Epithelial cell of esophagus (primary cell): ENCODE data around the gene PLAAT2.
"Not testable (repeated sequence)": the region's sequence is repeated elsewhere in the genome, so short reads cannot be mapped to it uniquely, and the experiment has no call there.

Experiments
- DNase-seq: peaks from one replicate; pipeline ENCODE4 v3.0.0; 2010; ENCODE audit warnings: low read depth
- H3K4me3 ChIP-seq: 2 replicates; pipeline ENCODE4 v1.5.1; 2011; ENCODE audit warnings: mild to moderate bottlenecking, low read length, control low read depth
- TF ChIP-seq, protein P1 (sequence below): IDR thresholded peaks from 2 replicates; pipeline ENCODE4 v1.5.1; 2011; ENCODE audit warnings: low read depth, mild to moderate bottlenecking, low read length, control low read depth, inconsistent platforms; ENCODE audit not compliant: insufficient read depth; ENCODE audit errors: missing control alignments

PLAAT2 gene

DNA sequence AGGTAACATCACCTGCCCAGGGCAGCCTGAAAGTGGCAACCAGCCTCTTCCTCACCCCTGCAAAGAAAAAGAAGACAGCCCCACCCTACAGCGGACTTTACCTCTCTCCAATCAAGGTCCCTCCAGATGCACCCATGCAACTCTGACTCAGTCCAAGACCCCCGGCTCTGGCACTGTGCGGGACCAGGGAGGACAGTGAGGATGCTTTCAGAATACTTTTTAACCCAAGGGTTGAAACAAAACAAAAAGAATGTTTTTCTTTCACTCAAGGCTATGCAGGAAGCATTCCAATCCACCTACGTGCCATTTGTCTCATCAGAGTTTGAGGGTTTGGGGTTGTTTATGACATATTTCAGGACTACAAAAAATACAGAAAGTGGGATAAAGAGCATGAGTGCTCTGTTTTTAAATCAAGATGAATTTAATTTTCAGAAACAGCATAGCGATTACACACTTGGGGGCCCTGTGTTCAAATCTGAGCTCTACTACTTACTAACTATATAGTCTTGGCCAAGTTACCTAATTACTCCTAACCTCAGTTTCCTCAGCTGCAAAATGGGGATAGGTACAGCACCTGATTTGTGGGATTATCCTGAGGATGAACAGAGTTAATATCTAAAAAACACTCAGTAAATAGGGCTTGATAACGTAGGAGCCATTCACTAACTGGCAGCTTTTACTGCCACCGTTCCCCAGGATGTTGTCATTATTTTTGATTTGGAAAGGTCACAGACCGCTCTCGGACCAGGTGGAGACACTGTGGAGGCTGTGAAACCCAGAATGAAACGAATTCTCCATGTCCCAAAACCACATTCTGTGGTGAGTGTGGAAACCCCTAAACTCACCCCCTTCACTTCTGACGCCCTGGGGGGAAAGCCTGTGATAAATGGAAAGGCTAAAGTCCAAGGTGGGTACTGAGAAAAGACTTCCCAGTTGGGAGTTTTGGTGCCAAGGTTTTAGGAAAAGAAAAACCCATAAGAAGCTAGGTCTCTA lies 45.5 kb upstream of the PLAAT2 start:
- peak; percentile 45 for DNase-seq
- H3K4me3 ChIP-seq, result no peak overlapping the region
- TF ChIP-seq, protein P1, sequence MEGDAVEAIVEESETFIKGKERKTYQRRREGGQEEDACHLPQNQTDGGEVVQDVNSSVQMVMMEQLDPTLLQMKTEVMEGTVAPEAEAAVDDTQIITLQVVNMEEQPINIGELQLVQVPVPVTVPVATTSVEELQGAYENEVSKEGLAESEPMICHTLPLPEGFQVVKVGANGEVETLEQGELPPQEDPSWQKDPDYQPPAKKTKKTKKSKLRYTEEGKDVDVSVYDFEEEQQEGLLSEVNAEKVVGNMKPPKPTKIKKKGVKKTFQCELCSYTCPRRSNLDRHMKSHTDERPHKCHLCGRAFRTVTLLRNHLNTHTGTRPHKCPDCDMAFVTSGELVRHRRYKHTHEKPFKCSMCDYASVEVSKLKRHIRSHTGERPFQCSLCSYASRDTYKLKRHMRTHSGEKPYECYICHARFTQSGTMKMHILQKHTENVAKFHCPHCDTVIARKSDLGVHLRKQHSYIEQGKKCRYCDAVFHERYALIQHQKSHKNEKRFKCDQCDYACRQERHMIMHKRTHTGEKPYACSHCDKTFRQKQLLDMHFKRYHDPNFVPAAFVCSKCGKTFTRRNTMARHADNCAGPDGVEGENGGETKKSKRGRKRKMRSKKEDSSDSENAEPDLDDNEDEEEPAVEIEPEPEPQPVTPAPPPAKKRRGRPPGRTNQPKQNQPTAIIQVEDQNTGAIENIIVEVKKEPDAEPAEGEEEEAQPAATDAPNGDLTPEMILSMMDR, result no peak

DNA sequence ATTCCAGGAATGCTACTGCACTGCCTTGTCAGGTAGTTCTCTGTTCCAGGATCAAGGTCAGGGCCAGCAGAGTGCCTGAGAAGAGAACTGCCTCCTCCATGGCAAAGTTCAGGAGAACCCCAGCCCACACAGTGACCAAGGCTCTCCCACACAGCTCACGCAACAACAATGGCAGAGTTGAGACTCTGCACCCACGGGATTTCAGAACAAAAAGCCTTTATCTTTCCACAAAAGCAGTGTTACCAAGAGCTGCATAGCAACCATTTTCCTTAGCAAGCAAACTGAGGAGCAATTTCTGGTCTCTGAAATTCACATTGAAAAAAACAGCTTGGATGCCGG lies 40.0 kb upstream of the PLAAT2 start:
- H3K4me3 ChIP-seq, result no peak overlapping the region
- no peak for DNase-seq
- TF ChIP-seq, protein P1, result no peak

DNA sequence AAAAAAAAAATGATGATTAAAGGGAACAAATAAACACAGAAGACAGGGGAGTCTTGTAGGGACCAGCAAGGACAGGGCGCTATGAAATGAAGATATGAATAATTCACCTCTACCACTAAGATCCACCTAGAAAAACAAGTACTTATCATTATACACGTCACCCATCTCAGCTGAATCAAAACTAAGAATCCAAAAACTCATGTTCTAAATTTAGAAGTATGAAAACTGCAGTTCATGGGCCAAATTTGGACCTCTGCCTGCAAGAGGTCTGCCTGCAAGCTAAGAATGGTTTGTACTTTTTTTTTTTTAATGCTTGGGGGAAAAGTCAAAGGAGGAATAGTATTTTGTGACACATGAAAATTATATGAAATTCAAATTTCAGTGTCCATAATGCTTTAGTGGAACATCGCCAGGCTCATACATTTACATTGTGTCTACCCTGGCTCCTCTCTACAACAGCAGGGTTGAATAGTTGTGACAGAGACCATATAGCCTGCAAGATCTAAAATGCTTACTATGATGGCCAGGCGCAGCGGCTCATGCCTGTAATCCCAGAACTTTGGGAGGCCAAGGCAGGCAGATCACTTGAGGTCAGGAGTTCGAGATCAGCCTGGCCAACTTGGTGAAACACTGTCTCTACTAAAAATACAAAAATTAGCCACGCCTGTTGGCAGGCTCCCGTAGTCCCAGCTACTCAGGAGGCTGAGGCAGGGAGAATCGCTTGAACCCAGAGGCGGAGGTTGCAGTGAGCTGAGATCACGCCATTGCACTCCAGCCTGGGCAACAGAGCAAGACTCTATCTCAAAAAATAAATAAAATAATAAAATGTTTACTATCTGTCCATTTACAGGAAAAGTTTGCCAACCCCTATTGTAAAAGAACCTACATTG lies 39.4 kb upstream of the PLAAT2 start:
- not testable (repeated sequence) for H3K4me3 ChIP-seq

DNA sequence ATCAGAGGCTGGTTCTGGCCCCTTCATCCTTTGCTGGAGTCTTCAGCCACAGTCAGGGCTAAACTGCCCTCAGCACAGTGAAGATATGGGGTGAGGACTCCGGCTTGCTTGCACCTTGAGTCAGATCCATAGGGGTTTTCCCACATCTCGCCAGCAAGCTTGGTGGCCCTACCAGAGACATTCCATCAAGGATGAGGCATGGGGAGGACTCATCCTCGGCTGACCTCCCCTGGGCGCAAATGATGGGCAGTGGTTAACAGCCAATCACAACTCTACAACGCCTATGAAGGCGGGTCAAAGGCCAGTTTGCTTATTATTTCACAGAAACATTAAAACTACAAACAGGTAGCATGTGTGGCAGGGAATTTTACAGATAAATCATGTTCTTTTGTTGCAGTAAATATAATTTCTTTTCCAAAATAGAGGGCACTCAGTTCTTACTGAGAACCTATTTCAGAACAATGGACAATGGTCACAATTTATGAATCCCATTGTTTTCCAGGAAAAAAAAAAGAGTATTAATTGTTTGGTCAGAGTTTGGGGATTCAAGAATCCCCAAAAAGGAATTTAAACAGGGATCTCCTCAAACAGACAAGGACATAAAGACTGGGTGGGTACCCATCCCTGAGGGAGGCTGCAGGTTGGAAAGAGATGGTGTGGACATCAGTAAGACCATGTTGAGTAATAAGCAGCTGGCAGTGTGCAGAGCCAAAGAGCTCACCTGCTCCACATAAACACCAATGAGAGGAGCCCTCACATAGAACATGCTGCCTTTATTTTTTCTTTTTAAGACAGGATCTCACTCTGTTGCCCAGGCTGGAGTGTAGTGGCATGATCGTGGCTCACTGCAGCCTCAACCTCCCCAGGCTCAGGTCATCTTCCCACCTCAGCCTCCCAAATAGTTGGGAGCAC lies 36.3 kb upstream of the PLAAT2 start:
- DNase-seq, result peak; percentile 87
- TF ChIP-seq, protein P1, result no peak
- no peak overlapping the region for H3K4me3 ChIP-seq

More for the DNA sequence above, 39.4 kb upstream of the PLAAT2 start:
- DNase-seq, result not testable (repeated sequence)

DNA sequence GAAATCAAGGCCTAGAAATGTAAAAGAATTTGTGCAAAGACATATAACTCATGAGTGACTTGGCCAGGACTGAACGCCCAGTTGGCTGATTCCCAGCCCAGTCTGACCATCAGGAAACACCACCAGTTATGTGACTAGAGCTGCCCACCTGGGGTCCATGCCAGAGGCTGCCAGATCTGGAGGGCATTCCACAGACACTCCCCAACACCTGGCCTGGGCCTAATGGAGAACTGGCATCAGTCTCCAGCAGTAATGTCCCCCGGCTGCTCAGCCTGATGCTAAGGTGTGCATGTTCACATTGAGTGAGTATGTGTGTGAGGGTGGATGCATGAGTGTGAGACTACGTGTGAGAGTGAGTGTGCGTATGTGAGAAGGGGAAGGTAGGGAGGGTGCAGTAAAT lies 35.4 kb upstream of the PLAAT2 start:
- TF ChIP-seq, protein P1, result no peak
- H3K4me3 ChIP-seq, result no peak overlapping the region
- no peak for DNase-seq

DNA sequence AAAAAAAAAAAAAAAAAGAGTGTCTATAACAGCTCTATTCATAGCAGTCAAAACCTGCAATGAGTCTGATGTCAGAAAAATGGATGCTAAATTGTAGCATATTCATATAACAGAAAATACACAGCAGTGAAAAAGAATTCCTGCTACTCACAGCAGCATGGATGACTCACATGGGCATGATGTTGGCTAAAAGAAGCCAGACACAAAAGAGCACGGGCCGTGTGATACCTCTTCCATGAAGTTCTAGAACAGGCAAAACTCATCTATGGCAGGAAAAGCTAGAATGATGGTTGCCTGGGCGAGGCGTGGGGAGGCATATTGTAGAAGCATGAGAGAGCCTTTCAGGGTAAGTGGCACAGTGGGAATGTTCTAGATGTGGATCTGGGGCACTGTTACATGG lies 32.1 kb upstream of the PLAAT2 start:
- TF ChIP-seq, protein P1, result no peak
- H3K4me3 ChIP-seq, result no peak overlapping the region
- DNase-seq, result peak; percentile 54

DNA sequence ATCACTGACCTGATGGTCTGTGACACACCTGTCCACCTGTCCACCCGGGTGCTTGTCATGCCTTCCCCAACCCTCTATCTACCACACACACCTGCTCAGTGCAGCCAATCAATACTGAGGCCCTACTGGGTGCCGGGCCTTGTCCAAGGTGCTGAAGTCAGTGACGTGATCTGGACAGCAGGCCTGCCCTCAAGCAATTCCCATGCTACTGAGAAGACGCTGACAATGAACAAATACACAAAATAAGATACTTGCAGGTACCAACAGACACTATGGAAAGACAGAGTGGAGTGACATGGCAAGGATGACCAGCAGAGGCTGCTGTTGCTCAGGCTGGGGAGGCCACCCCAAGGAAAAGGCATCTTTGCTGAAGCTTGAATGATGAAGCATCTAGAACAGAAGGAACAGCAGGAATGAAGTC lies 29.8 kb upstream of the PLAAT2 start:
- H3K4me3 ChIP-seq, result no peak overlapping the region
- DNase-seq, result peak; percentile 46
- TF ChIP-seq, protein P1, result peak; percentile 67
